Osteoblast (primary cell): ENCODE data around the gene RBM4. TPM values are rescaled to one million over a fixed set of nuclear protein-coding genes. Genes with fewer than 3 reads are reported as not detected.

Source experiments
- DNase-seq: peaks from one replicate; pipeline ENCODE4 v3.0.0; 2011; ENCODE audit warnings: low spot score, mixed read lengths; ENCODE audit not compliant: insufficient read length; ENCODE audit errors: missing footprints
- H2AFZ ChIP-seq: 2 replicates; pipeline ENCODE4 v1.6.0; 2011; ENCODE audit warnings: mild to moderate bottlenecking, low read length
- H3K27ac ChIP-seq: 2 replicates; pipeline ENCODE4 v1.5.1; 2011; ENCODE audit warnings: mild to moderate bottlenecking, low read depth, low read length, moderate library complexity
- H3K27me3 ChIP-seq: 2 replicates; pipeline ENCODE4 v1.6.0; 2012; ENCODE audit warnings: mild to moderate bottlenecking, control low read depth, inconsistent platforms, low read length, moderate library complexity; ENCODE audit not compliant: insufficient read depth
- H3K36me3 ChIP-seq: 2 replicates; pipeline ENCODE4 v1.5.1; 2011; ENCODE audit warnings: mild to moderate bottlenecking, low read length, control low read depth, moderate library complexity; ENCODE audit not compliant: insufficient read depth
- H3K4me1 ChIP-seq: 2 replicates; pipeline ENCODE4 v1.5.1; 2011; ENCODE audit warnings: mild to moderate bottlenecking, low read length, control low read depth, moderate library complexity; ENCODE audit not compliant: insufficient read depth
- H3K4me2 ChIP-seq: 2 replicates; pipeline ENCODE4 v1.6.0; 2011; ENCODE audit warnings: mild to moderate bottlenecking, low read length; ENCODE audit not compliant: insufficient read depth
- H3K4me3 ChIP-seq: fragments of 200-600 bp; sonication (generic); 3 replicates; pipeline ENCODE4 v1.5.1; 2012; ENCODE audit warnings: mild to moderate bottlenecking, low read length, inconsistent platforms; ENCODE audit not compliant: insufficient read depth
- H3K79me2 ChIP-seq: 2 replicates; pipeline ENCODE4 v1.6.0; 2012; ENCODE audit warnings: mild to moderate bottlenecking, low read length, control low read depth, inconsistent platforms; ENCODE audit not compliant: insufficient read depth
- H3K9me3 ChIP-seq: 2 replicates; pipeline ENCODE4 v1.5.1; 2011; ENCODE audit warnings: low read depth, low read length, control low read depth
- H4K20me1 ChIP-seq: 2 replicates; pipeline ENCODE4 v1.6.0; 2012; ENCODE audit warnings: mild to moderate bottlenecking, low read length, control low read depth; ENCODE audit not compliant: insufficient read depth
- total RNA-seq: library from RNA; depleted of rRNA; stranded (reverse); fragments of >200 nt; gene quantifications from 2 replicates; pipeline ENCODE4 v1.2.3, GENCODE V29; 2012
- TF ChIP-seq, protein P1 (sequence below): IDR thresholded peaks from 2 replicates; pipeline ENCODE4 v1.5.1; 2011; ENCODE audit warnings: mild to moderate bottlenecking, low read depth, low read length, moderate library complexity; ENCODE audit errors: extremely low read depth

Gene RBM4
- total RNA-seq, 1 donor = 84.0 TPM

DNA sequence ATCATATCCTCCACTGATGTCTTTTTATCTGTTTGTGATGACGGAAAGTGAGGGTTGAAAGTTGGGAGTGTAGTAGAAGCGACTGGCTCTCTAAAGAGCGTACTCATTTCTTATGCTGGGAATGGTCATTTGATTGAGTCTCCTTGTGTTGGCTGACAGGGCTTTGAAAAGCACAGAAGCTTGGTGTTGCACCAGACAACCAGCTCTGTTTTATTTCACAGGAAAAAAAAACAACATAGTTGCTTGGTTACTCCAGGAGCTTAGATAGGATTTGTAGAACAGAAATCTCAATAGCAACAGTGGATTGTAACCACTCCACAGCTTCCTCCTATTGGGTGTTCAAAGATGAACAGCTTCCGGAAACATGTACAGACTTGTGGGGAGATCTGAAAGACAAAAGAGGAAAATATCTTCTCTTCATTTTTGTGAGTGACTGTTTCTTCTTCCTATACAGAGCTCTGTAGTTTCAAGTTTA lies 19.4 kb upstream of the RBM4 start:
- TF ChIP-seq, protein P1, sequence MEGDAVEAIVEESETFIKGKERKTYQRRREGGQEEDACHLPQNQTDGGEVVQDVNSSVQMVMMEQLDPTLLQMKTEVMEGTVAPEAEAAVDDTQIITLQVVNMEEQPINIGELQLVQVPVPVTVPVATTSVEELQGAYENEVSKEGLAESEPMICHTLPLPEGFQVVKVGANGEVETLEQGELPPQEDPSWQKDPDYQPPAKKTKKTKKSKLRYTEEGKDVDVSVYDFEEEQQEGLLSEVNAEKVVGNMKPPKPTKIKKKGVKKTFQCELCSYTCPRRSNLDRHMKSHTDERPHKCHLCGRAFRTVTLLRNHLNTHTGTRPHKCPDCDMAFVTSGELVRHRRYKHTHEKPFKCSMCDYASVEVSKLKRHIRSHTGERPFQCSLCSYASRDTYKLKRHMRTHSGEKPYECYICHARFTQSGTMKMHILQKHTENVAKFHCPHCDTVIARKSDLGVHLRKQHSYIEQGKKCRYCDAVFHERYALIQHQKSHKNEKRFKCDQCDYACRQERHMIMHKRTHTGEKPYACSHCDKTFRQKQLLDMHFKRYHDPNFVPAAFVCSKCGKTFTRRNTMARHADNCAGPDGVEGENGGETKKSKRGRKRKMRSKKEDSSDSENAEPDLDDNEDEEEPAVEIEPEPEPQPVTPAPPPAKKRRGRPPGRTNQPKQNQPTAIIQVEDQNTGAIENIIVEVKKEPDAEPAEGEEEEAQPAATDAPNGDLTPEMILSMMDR = no peak
- Histone ChIP-seq H4K20me1 (peaks cover 68% of the 10 kb centered on the region), H3K79me2 (peaks cover 76% of the 10 kb centered on the region), H3K4me3 (peak overlapping the region; percentile 85), H2AFZ (no peak overlapping the region), H3K9me3 (no peaks in the 10 kb centered on the region), H3K27ac (peak overlapping the region; percentile 94), H3K4me2 (peak overlapping the region; percentile 99), H3K4me1 (peaks cover 31% of the 10 kb centered on the region), H3K36me3 (peaks cover 38% of the 10 kb centered on the region), H3K27me3 (no peaks in the 10 kb centered on the region)
- DNase-seq = peak; percentile 93

- Histone ChIP-seq H3K36me3 (peaks cover 79% of the 10 kb centered on the region), H3K27me3 (no peaks in the 10 kb centered on the region), H3K9me3 (no peaks in the 10 kb centered on the region), H3K79me2 (peaks cover 99% of the 10 kb centered on the region), H3K4me2 (no peak overlapping the region), H4K20me1 (peaks cover 94% of the 10 kb centered on the region), H3K27ac (no peak overlapping the region), H3K4me3 (no peak overlapping the region), H3K4me1 (peaks cover 12% of the 10 kb centered on the region), H2AFZ (no peak overlapping the region)
- TF ChIP-seq, protein P1 = no peak
- no peak for DNase-seq
Observed at GRCh38 chr11:66624450-66624849, 14.1 kb upstream of the RBM4 start.

DNA sequence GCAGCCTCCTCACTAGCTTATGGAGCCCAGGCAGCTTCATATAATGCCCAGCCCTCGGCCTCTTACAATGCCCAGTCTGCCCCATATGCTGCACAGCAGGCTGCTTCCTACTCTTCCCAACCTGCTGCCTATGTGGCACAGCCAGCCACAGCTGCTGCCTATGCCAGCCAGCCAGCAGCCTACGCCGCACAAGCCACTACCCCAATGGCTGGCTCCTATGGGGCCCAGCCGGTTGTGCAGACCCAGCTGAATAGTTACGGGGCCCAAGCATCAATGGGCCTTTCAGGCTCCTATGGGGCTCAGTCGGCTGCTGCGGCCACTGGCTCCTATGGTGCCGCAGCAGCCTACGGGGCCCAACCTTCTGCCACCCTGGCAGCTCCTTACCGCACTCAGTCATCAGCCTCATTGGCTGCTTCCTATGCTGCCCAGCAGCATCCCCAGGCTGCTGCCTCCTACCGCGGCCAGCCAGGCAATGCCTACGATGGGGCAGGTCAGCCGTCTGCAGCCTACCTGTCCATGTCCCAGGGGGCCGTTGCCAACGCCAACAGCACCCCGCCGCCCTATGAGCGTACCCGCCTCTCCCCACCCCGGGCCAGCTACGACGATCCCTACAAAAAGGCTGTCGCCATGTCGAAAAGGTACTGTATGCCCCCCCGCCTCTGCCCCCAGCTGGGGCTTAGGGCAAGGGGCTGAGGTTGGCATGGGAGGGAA lies 13.3 kb upstream of the RBM4 start:
- no peaks in the 10 kb centered on the region for H3K27me3 ChIP-seq
- H3K4me3 ChIP-seq = no peak overlapping the region
- peaks cover 10% of the 10 kb centered on the region for H3K4me1 ChIP-seq
- H3K4me2 ChIP-seq = no peak overlapping the region
- peaks cover 100% of the 10 kb centered on the region for H3K79me2 ChIP-seq
- no peak for DNase-seq
- H4K20me1 ChIP-seq = peaks cover 96% of the 10 kb centered on the region
- no peaks in the 10 kb centered on the region for H3K9me3 ChIP-seq
- H2AFZ ChIP-seq = no peak overlapping the region
- peaks cover 86% of the 10 kb centered on the region for H3K36me3 ChIP-seq
- no peak overlapping the region for H3K27ac ChIP-seq
- TF ChIP-seq, protein P1 = no peak

GRCh38 chr11:66625752-66626149 lies 12.8 kb upstream of the RBM4 start:
- Histone ChIP-seq H3K9me3 (no peaks in the 10 kb centered on the region), H3K4me2 (no peak overlapping the region), H3K27me3 (no peaks in the 10 kb centered on the region), H3K79me2 (peaks cover 100% of the 10 kb centered on the region), H3K27ac (peak overlapping the region; percentile 32), H4K20me1 (peaks cover 96% of the 10 kb centered on the region), H3K36me3 (peaks cover 92% of the 10 kb centered on the region), H3K4me3 (no peak overlapping the region), H2AFZ (no peak overlapping the region), H3K4me1 (peaks cover 10% of the 10 kb centered on the region)
- no peak for DNase-seq
- TF ChIP-seq, protein P1 = no peak
